Midbrain (tissue), 1 donor: ENCODE measurements around the gene ACAP1.
"Not testable (repeated sequence)": the region's sequence is repeated elsewhere in the genome, so short reads cannot be mapped to it uniquely, and the experiment has no call there.

Experiments
- DNase-seq: peaks from one replicate; lab custom pipeline; 2025; lab: John Stamatoyannopoulos, UW

ACAP1 gene

DNA sequence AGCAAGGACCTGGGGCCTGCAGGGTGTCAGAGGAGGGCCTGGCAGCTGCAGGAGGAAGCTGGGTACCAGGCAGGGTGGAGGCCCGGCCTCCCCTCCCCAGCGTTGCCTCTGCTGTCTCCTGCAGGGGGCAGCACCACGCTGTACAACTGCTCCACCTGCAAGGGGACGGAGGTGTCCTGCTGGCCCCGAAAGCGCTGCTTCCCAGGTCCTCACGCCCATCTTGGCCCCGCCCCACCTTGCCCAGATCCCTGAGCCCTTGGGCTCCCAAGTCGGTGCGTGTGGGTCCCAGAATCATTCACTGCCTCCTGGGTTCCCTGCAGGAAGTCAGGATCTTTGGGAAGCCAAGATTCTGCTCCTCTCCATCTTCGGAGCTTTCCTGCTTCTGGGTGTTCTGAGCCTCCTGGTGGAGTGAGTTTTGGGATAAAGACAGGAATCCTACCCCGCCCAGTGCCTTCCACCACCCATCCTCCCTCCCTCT, 19.8 kb downstream of the ACAP1 start:
- peak; percentile 55 for DNase-seq

DNA sequence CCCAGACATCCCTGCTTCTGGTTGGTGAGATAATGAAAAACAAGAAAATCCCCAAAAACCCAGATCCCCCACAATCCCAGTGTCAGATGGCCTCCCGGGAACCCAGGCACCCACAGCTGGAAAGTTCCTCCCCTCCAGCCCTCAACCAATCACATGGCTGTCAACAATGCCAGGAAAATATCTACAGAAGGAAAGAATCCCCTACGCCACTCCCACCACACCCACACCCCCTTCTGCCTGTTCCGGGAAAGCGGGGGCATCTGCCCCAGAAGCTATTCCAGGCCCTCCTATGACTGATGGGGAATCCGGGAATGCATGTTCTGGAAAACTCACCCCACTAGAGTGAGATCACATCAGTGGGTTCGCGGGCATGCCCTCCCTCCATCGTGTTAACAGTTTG, 20.4 kb downstream of the ACAP1 start:
- no peak for DNase-seq

DNA sequence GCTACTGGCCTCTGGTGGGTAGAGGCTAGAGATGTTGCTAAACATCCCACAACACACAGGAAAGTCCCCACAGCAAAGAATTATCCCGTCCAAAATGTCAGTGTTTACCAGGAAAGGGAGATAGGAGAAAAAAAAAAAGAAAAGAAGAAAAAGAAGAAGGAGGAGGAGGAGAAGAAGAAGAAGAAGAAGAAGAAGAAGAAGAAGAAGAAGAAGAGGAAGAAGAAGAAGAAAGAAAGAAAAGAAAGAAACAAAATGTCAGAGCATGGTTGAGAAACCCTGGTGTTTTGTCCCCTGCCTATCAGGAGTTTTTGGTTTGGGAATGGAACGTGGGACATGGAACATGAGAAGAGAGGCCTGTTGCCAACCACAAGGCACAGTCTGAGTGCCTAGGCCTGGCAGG, 21.1 kb downstream of the ACAP1 start:
- DNase-seq, result no peak

- DNase-seq, result no peak
Measured at GRCh38 chr17:7361906-7362305, 25.6 kb downstream of the ACAP1 start.

GRCh38 chr17:7363311-7363710, 27.0 kb downstream of the ACAP1 start:
- no peak for DNase-seq

DNA sequence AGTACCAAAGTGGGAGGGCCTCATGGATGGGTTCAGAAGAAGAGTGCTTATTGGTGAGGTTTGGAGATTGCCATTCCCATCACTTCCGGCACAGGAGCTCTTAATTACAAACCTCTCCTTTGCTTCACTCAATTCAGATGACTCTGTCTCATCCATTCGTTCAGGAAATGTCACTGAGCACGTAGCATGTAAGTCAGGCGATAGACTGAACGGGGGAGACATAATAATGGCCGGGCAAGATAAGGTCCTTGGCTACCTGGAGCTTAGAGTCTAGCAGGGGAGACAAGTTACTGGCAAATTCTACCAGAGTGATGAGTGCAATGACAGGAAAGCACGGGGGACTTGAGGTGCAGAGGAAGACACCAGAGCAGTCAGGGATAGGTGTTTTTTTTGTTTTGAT, 29.6 kb downstream of the ACAP1 start:
- not testable (repeated sequence) for DNase-seq

DNA sequence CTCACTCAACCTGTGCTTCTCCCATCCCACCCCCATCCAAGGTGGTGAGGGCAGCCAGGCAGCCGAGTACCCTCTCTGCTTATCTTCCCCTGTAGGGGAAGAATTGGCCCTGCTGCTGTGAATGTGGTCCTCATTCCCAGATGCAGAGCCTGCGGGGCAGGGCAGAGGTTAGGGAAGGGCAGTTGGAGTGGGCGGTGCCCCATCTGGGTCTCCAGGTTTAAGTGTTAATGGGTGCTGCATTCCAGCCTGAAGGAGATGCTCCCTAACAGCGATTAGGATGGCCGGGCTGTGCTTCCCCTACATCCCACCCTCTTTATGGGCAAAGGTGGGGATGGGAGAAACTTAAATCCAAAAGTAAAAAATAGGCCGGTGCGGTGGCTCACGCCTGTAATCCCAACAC, 30.8 kb downstream of the ACAP1 start:
- DNase-seq, result no peak

GRCh38 chr17:7367918-7368598, 31.7 kb downstream of the ACAP1 start:
- DNase-seq, result no peak

GRCh38 chr17:7368599-7368994, 32.3 kb downstream of the ACAP1 start:
- DNase-seq, result not testable (repeated sequence)

GRCh38 chr17:7369825-7370224, 33.5 kb downstream of the ACAP1 start:
- no peak for DNase-seq

GRCh38 chr17:7370853-7371252, 34.5 kb downstream of the ACAP1 start:
- DNase-seq, result no peak

DNA sequence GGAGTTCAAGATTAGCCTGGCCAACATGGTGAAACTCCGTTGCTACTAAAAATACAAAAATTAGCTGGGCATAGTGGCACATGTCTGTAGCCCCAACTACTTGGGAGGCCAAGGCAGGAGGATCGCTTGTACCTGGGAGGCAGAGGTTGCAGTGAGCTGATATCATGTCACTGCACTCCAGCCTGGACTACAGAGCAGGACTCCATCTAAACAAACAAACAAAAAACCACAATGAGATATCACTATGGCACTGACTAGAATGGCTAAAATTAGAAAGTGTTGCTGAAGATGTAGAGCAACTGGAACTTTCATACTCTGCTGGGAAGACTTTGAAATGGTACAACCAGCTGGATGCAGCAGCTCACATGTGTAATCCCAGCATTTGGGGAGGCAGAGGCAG, 38.0 kb downstream of the ACAP1 start:
- no peak for DNase-seq

DNA sequence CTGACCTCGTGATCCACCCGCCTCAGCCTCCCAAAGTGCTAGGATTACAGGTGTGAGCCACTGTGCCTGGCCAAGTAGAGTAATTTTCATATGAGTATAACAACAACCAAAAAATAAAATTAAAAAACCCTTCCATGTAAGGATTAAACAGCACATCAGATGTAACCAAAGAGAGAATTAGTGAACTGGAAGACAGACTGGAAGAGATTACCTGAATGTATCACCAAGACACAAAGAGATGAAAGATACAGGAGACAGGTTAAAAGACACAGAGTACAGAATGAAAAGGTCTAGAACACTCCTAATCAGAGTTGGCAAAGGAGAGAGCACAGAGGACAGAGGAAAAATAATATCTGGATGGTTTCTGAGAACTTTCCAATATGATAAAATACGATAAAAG, 42.8 kb downstream of the ACAP1 start:
- no peak for DNase-seq

GRCh38 chr17:7380321-7380720, 44.0 kb downstream of the ACAP1 start:
- no peak for DNase-seq

DNA sequence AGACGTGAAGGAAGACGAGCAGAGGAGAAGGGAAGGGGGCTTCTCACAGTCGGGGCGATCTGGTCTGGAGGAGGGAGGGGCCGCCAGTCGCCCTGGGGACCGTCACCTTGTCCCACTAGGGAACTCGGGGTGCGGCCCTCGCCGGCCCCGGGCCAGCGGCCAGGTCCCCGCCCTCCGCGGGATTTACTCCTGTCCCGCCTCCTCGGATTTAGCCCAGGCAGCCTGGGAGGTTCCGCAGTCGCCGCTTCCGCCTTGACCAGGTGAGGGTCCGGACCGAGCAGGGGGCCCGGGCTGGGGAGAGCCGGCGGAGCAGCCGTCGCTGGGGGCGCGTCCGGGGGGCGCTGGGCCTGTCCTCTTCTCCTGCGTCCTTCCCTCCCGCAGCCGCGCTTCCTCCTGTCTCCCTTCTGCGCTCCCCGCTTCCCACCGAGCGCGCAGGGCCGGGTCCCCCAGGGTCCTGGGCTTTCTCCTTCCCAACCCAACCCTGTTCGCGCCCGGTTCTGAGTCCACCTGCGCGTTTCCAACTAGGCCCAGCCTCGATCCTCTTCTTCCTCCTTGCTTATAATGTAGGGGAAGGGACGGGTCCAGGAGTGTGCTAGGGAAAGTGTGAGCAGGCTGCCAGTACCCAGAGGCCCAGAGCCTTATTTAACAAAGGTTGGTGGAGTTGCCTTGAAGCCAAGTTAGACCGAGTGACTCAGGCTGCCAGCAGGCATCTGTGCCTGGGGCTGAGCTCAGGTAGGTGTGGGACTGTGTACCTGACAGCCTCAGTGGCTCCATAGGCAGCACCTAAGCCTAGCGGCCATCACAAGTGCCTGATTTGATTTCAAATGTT, 44.7 kb downstream of the ACAP1 start, which contains the start of gene TNK1:
Gene TNK1 (plus strand): TSS at position 235 of the 829 bp plus-strand sequence. CDS start 1,838 bp downstream, outside the sequence.
- no peak for DNase-seq

DNA sequence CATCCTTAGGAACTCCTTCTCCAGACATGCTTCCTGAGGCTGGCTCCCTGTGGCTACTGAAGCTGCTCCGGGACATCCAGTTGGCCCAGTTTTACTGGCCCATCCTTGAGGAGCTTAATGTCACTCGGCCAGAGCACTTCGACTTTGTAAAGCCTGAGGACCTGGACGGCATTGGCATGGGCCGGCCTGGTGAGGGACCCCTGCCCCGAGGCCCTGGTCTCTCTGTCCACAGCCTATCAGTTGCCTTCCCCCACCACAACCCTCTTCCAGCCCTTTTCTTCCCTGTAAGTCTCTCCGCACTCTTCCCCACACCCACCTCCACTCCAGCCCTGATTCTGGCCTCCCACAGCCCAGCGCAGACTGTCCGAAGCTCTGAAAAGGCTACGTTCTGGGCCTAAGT, 46.6 kb downstream of the ACAP1 start:
- DNase-seq, result no peak

GRCh38 chr17:7383371-7383741, 47.0 kb downstream of the ACAP1 start:
- DNase-seq, result no peak

DNA sequence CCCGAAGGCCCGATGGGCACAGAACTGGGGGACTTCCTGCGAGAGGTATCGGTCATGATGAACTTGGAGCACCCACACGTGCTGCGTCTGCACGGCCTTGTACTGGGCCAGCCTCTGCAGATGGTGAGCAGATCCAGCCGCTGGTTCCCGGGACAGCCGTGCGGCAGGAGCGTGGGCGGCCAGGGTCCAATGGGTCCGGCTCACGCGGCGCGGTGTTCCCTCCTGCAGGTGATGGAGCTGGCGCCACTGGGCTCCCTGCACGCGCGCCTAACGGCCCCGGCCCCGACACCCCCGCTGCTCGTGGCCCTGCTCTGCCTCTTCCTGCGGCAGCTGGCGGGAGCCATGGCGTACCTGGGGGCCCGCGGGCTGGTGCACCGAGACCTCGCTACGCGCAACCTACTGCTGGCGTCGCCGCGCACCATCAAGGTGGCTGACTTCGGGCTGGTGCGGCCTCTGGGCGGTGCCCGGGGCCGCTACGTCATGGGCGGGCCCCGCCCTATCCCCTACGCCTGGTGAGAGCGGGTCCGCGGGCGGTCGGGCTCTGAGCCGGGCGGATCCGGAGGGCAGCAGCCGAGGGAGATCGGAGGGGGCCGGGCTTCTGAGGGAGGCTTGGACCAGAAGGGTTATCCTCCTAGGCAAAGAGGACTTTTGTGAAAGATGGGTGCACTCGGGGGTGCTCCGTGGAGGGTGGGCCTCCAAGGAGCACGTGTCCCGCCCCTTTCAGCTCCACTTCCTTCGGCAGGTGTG, 47.6 kb downstream of the ACAP1 start:
- no peak for DNase-seq

DNA sequence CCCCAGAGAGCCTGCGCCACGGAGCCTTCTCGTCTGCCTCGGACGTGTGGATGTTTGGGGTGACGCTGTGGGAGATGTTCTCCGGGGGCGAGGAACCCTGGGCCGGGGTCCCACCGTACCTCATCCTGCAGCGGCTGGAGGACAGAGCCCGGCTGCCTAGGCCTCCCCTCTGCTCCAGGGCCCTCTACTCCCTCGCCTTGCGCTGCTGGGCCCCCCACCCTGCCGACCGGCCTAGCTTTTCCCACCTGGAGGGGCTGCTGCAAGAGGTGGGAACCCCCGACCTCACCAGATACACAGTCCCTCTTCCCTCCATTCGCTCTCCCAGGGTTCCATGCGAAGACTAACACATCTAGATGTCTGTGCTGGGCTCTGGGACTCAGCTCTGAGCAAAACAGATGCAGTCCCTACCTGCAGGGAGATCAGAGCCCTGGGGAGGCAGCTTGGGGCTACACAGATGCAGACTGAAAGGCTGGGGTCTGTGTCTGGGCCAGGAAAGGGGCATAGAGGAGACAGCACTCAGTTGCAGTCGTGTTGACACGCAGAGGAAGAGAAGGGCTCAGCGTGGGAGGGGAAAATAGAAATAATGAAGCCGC, 48.3 kb downstream of the ACAP1 start:
- no peak for DNase-seq

DNA sequence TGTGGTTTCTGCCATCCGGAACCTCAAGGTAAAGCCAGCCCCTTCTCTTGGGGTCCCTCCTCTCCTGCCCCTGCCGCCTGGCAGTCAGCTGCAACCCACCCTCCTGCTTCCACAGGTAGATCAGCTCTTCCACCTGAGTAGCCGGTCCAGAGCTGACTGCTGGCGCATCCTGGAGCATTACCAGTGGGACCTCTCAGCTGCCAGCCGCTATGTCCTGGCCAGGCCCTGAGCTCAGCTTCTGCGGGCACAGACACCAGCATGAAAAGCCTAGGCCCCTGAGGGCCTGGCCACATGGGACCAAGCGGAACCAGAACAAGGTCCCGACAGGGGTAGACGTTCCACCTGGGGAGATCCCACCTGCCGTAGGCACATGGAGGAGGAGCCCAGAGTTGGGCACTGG, 52.5 kb downstream of the ACAP1 start:
- no peak for DNase-seq

- DNase-seq, result no peak
Measured at GRCh38 chr17:7389924-7390910, 53.9 kb downstream of the ACAP1 start.
